OCI-LY7 (cell line): Measurements from ENCODE around the gene GYPB.

Experiments used
- EZH2phosphoT487 ChIP-seq: fragments of 200-600 bp; sonication (generic); IDR thresholded peaks from 2 replicates; pipeline ENCODE4 v1.6.1; 2018; ENCODE audit warnings: low read depth, borderline replicate concordance, mild to moderate bottlenecking, mixed run types, antibody characterized with exemption, low read length, moderate library complexity, mixed read lengths
- TF ChIP-seq, protein P1 (sequence below): fragments of 200-600 bp; sonication (generic); conservative IDR thresholded peaks from 2 replicates; pipeline ENCODE4 v1.5.1; 2014; ENCODE audit warnings: mild to moderate bottlenecking, antibody characterized with exemption, low read length, moderate library complexity, mixed read lengths

DNA sequence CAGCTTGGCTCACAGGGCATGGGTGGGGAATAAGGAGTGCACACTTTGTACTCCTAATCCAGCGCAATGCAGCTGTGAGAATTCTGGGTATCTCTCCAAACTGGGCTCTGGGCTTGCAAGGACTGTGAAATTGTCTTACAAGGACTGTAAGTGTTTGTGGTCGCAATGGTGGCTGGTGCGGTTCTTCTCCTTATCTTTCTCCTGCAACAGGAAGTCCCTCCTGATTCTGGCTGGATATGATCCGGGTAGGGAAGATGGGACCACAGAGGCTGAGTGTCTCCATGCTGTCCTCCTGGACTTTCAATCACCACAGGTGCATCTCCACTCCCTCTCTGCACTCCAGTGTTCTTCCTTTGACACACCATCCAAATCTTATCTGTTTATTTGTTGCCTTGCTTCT lies 58.1 kb downstream of the GYPB start:
- TF ChIP-seq, protein P1, sequence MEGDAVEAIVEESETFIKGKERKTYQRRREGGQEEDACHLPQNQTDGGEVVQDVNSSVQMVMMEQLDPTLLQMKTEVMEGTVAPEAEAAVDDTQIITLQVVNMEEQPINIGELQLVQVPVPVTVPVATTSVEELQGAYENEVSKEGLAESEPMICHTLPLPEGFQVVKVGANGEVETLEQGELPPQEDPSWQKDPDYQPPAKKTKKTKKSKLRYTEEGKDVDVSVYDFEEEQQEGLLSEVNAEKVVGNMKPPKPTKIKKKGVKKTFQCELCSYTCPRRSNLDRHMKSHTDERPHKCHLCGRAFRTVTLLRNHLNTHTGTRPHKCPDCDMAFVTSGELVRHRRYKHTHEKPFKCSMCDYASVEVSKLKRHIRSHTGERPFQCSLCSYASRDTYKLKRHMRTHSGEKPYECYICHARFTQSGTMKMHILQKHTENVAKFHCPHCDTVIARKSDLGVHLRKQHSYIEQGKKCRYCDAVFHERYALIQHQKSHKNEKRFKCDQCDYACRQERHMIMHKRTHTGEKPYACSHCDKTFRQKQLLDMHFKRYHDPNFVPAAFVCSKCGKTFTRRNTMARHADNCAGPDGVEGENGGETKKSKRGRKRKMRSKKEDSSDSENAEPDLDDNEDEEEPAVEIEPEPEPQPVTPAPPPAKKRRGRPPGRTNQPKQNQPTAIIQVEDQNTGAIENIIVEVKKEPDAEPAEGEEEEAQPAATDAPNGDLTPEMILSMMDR, result no peak
- no peak for TF ChIP-seq EZH2phosphoT487
